Measurements from ENCODE around the gene FBXO45.

- TF ChIP-seq CTCF (IDR thresholded peaks at IDR 0.05), result no peak
- TF ChIP-seq POLR2A (IDR thresholded peaks at IDR 0.05), result no peak
Measured at GRCh38 chr3:196634829-196635228, 66.4 kb downstream of the FBXO45 start.

Measured in right lobe of liver (tissue), 4 donors.